CD14-positive monocyte (primary cell): ENCODE data around the gene EEF1AKMT2. TPM values are rescaled to one million over a fixed set of nuclear protein-coding genes. Genes with fewer than 3 reads are reported as not detected.
A peak's percentile ranks its signal among the peaks of the same experiment; 100 is the strongest.

Source experiments
- DNase-seq, 3 donors: peaks; one replicate each; pipeline ENCODE4 v3.0.0-alpha.2; 2011 to 2022
- H2AFZ ChIP-seq: 2 replicates; pipeline ENCODE4 v1.6.0; 2012; ENCODE audit warnings: mild to moderate bottlenecking, low read depth, low read length, inconsistent platforms; ENCODE audit not compliant: insufficient read depth, poor library complexity, severe bottlenecking
- H3K27ac ChIP-seq, 2 donors: 1 replicate in 1 of 2; 2 replicates in 1 of 2; pipeline ENCODE4 v1.5.1; 2012 to 2013; ENCODE audit warnings: low read length in 2 of 2, control low read depth in 1 of 2, inconsistent platforms in 1 of 2, low read depth in 1 of 2, mild to moderate bottlenecking in 1 of 2
- H3K27me3 ChIP-seq, 2 donors: one replicate each; pipeline versions ENCODE4 v1.6.0 to v1.6.1; 2011 to 2013; ENCODE audit warnings: low read length in 2 of 2; ENCODE audit not compliant: control insufficient read depth in 2 of 2, insufficient read depth in 2 of 2
- H3K36me3 ChIP-seq, 2 donors: replicated peaks in 1 of 2; 1 replicate in 1 of 2; 2 replicates in 1 of 2; pipeline versions ENCODE4 v1.5.1 to v1.6.1; 2012 to 2013; ENCODE audit warnings: low read length in 2 of 2, control low read depth in 1 of 2, inconsistent platforms in 1 of 2, mild to moderate bottlenecking in 1 of 2; ENCODE audit not compliant: insufficient read depth in 2 of 2, control insufficient read depth in 1 of 2
- H3K4me1 ChIP-seq, 2 donors: 1 replicate in 1 of 2; 2 replicates in 1 of 2; pipeline versions ENCODE4 v1.5.1 to v1.6.1; 2012 to 2013; ENCODE audit warnings: low read length in 2 of 2, control low read depth in 1 of 2, inconsistent platforms in 1 of 2, mild to moderate bottlenecking in 1 of 2, moderate library complexity in 1 of 2; ENCODE audit not compliant: insufficient read depth in 2 of 2, control insufficient read depth in 1 of 2
- H3K4me2 ChIP-seq: replicated peaks from 2 replicates; pipeline ENCODE3; 2012; ENCODE audit warnings: low read length, moderate library complexity, mild to moderate bottlenecking; ENCODE audit not compliant: poor library complexity, severe bottlenecking; ENCODE audit errors: extremely low read depth
- H3K4me3 ChIP-seq, 3 experiments: fragments of 200-600 bp in 1 of 3; sonication (generic) in 1 of 3; replicated peaks in 1 of 3; 1 replicate in 2 of 3; 2 replicates in 1 of 3; pipeline ENCODE4 v1.5.1; 2011 to 2013; ENCODE audit warnings: low read length in 3 of 3, mild to moderate bottlenecking in 3 of 3, control low read depth in 2 of 3, low read depth in 2 of 3, inconsistent platforms in 1 of 3, moderate library complexity in 1 of 3
- H3K79me2 ChIP-seq: 2 replicates; pipeline ENCODE4 v1.6.0; 2012; ENCODE audit warnings: mild to moderate bottlenecking, control low read depth, inconsistent platforms, low read length, moderate library complexity; ENCODE audit not compliant: insufficient read depth
- H3K9ac ChIP-seq: 2 replicates; pipeline ENCODE4 v1.6.0; 2017; ENCODE audit warnings: low read length, mild to moderate bottlenecking; ENCODE audit not compliant: insufficient read depth, poor library complexity, severe bottlenecking
- H3K9me3 ChIP-seq, 2 donors: replicated peaks in 1 of 2; 1 replicate in 1 of 2; 2 replicates in 1 of 2; pipeline versions ENCODE4 v1.5.1 to v1.6.1; 2012 to 2013; ENCODE audit warnings: low read length in 2 of 2, control low read depth in 1 of 2; ENCODE audit not compliant: control insufficient read depth in 1 of 2, insufficient read depth in 1 of 2
- H4K20me1 ChIP-seq: 2 replicates; pipeline ENCODE4 v1.6.0; 2012; ENCODE audit warnings: mild to moderate bottlenecking, low read length, control low read depth, moderate library complexity; ENCODE audit not compliant: insufficient read depth
- H3K27ac Mint-ChIP-seq, 7 donors: one replicate each; pipeline ENCODE4 v1.8.0; 2020; ENCODE audit warnings: mild to moderate bottlenecking in 7 of 7, mixed read lengths in 7 of 7, moderate library complexity in 6 of 7, inconsistent platforms in 2 of 7
- H3K27me3 Mint-ChIP-seq, 3 donors: one replicate each; pipeline ENCODE4 v1.8.0; 2021 to 2022; ENCODE audit warnings: low read depth in 3 of 3, mild to moderate bottlenecking in 3 of 3, mixed read lengths in 3 of 3, moderate library complexity in 3 of 3, inconsistent platforms in 1 of 3
- H3K36me3 Mint-ChIP-seq, 2 donors: one replicate each; pipeline ENCODE4 v1.8.0; 2020; ENCODE audit warnings: mixed read lengths in 2 of 2, inconsistent platforms in 1 of 2, mild to moderate bottlenecking in 1 of 2
- H3K4me1 Mint-ChIP-seq: one replicate; pipeline ENCODE4 v1.8.0; 2020; ENCODE audit warnings: mild to moderate bottlenecking, mixed read lengths
- H3K4me3 Mint-ChIP-seq, 2 donors: one replicate each; pipeline ENCODE4 v1.8.0; 2020; ENCODE audit warnings: mild to moderate bottlenecking in 2 of 2, mixed read lengths in 2 of 2, moderate library complexity in 1 of 2
- H3K9me3 Mint-ChIP-seq, 7 donors: one replicate each; pipeline ENCODE4 v1.8.0; 2020 to 2022; ENCODE audit warnings: mixed read lengths in 7 of 7, mild to moderate bottlenecking in 6 of 7, moderate library complexity in 6 of 7, inconsistent platforms in 2 of 7
- WGBS: methylation state at CpG from one replicate; pipeline ENCODE4 v1.1.5; 2013; ENCODE audit warnings: missing lambda C conversion rate; ENCODE audit not compliant: insufficient coverage; 5-methylcytosine and 5-hydroxymethylcytosine counted together
- intact Hi-C, 2 donors: fragments of 100-400 bp; cut with micrococcal nuclease; formaldehyde crosslinking; loops; one replicate each; pipeline versions ENCODE4 v1.15.0 to v1.15.1; 2023
- polyA plus RNA-seq, 3 donors: library from polyadenylated mRNA; depleted of rRNA in 1 of 3; unstranded in 2 of 3; stranded (reverse) in 1 of 3; fragments of 300-500 nt in 2 of 3; fragments of >200 nt in 1 of 3; fragmentation: Illumina TruSeq in 2 of 3; gene quantifications; 1 replicate in 2 of 3; 2 replicates in 1 of 3; pipeline ENCODE4 v1.2.3, GENCODE V29; 2012 to 2021
- TF ChIP-seq, protein P1 (sequence below): fragments of 200-600 bp; IDR thresholded peaks from one replicate; pipeline ENCODE4 v1.8.0; 2022; ENCODE audit warnings: antibody characterized with exemption, mild to moderate bottlenecking

The EEF1AKMT2 gene
- polyA plus RNA-seq, 3 donors = 7.6 to 13.6 (median 8.2) TPM

DNA sequence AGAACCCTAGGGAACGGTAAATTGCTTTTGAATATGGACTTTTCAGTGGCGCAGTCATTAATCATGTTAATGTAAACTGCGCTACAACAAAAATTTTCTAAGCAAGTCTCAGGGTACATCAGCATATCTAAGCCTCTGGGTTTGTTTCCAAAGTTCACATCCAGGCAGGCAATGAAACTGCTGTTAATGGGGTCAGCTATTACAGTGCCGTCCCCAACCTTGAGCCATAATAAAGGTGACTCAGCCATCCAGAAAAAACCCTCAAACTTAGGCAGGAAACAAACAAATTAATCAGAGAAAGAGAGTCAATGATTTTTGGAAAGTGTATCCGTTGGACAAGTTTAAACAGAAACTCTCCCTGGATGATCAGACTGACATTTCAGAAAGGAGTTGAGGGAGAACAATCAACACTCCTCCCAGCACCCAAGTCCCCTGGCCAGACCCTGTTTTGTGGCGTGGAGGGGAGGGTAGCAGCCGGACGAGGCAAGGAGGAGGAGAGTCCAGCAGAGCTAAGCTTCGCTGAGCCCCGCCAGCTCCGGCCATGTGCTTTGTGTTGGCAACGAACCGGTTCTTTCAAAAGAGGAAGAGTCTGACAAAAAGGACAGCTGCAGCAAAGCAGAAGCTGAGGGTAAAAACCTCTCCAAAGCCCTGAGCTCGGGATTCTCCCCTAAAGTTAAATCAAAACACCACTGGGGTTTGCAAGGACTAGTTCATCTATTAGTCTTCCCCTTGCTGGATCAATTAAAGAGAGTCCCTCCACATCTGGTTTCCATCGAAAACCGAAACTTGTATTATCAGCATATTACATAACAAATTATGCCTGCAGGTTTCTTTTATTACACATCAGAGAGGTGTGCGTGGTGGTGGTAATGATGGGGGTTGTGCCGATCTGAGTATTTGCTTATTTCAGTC lies 51.1 kb downstream of the EEF1AKMT2 start:
- TF ChIP-seq, protein P1, sequence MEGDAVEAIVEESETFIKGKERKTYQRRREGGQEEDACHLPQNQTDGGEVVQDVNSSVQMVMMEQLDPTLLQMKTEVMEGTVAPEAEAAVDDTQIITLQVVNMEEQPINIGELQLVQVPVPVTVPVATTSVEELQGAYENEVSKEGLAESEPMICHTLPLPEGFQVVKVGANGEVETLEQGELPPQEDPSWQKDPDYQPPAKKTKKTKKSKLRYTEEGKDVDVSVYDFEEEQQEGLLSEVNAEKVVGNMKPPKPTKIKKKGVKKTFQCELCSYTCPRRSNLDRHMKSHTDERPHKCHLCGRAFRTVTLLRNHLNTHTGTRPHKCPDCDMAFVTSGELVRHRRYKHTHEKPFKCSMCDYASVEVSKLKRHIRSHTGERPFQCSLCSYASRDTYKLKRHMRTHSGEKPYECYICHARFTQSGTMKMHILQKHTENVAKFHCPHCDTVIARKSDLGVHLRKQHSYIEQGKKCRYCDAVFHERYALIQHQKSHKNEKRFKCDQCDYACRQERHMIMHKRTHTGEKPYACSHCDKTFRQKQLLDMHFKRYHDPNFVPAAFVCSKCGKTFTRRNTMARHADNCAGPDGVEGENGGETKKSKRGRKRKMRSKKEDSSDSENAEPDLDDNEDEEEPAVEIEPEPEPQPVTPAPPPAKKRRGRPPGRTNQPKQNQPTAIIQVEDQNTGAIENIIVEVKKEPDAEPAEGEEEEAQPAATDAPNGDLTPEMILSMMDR = no peak
- 19% methylated on average over 11 of the region's 18 CpGs for WGBS
- Histone ChIP-seq H3K4me2 (peak overlapping the region; percentile 93), H3K79me2 (peaks cover 76% of the 10 kb centered on the region), H3K27me3 (no peaks in the 10 kb centered on the region), H3K4me1 (peaks cover 37 to 44% of the 10 kb centered on the region in 2 donors), H3K4me3 (peak overlapping the region in 1 of 3 experiments; percentile 89), H4K20me1 (peaks cover 76% of the 10 kb centered on the region), H3K9me3 (no peaks in the 10 kb centered on the region), H3K36me3 (peaks cover 0 to 18% of the 10 kb centered on the region in 2 donors), H3K9ac (peak overlapping the region; percentile 31), H2AFZ (no peak overlapping the region), H3K27ac (peak overlapping the region; percentile 63 to 83)
- intact Hi-C loops = loop anchor here (2.0 to 5.0 kb wide), 6 partner anchors 18 to 98 kb away; no protein-coding TSS in a partner anchor
- H3K27ac Mint-ChIP-seq = peak overlapping the region; percentile 86 to 96 (median 92)
- no peaks in the 10 kb centered on the region for H3K9me3 Mint-ChIP-seq
- H3K36me3 Mint-ChIP-seq = peaks cover 31 to 35% of the 10 kb centered on the region in 2 donors
- H3K27me3 Mint-ChIP-seq = peaks cover 2% of the 10 kb centered on the region in 3 donors
- peak overlapping the region; percentile 99 to 100 for H3K4me3 Mint-ChIP-seq
- H3K4me1 Mint-ChIP-seq = peaks cover 72% of the 10 kb centered on the region
- DNase-seq = peak; percentile 69 to 74 (median 69)

DNA sequence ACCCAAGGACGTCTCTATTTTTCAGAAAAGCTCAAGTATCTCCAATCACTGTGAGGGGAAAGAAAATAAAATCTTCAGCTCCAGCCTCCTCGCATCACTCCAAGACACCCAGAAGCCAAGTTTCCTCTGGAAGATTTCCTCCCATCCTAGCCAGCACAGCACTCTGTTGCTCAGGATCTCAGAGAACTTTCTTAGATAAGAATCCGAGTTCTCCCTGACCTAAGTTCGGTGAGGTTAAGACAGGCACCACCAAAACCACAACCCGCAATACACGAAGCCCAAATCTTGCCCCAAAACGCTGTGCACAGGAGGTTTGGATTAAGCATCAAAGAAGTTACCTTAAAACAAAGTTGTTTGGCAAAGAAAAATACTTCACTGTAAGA lies 51.7 kb downstream of the EEF1AKMT2 start:
- H3K27me3 Mint-ChIP-seq = peaks cover 2% of the 10 kb centered on the region in 3 donors
- H3K27ac Mint-ChIP-seq = peak overlapping the region in 4 of 7 donors; percentile 41 to 96 (median 89)
- TF ChIP-seq, protein P1 = no peak
- 36% methylated on average over 2 of the region's 7 CpGs for whole genome bisulfite sequencing
- Histone ChIP-seq H3K9me3 (no peaks in the 10 kb centered on the region), H4K20me1 (peaks cover 80% of the 10 kb centered on the region), H3K79me2 (peaks cover 83% of the 10 kb centered on the region), H3K27ac (peak overlapping the region in 1 of 2 donors; percentile 83), H3K9ac (no peak overlapping the region), H3K36me3 (peaks cover 0 to 24% of the 10 kb centered on the region in 2 donors), H2AFZ (no peak overlapping the region), H3K27me3 (no peaks in the 10 kb centered on the region), H3K4me2 (peak overlapping the region; percentile 93), H3K4me3 (no peak overlapping the region), H3K4me1 (peaks cover 37 to 39% of the 10 kb centered on the region in 2 donors)
- no peaks in the 10 kb centered on the region for H3K9me3 Mint-ChIP-seq
- H3K4me3 Mint-ChIP-seq = peak overlapping the region; percentile 99 to 100
- H3K36me3 Mint-ChIP-seq = peaks cover 34 to 40% of the 10 kb centered on the region in 2 donors
- peaks cover 72% of the 10 kb centered on the region for H3K4me1 Mint-ChIP-seq
- intact Hi-C loops = loop anchor here (2.0 to 5.0 kb wide), 6 partner anchors 17 to 98 kb away; no protein-coding TSS in a partner anchor
- no peak for DNase-seq
